ENCODE measurements around the gene HIP1.
"Not testable (repeated sequence)": the region's sequence is repeated elsewhere in the genome, so short reads cannot be mapped to it uniquely, and the experiment has no call there.

Gene HIP1

DNA sequence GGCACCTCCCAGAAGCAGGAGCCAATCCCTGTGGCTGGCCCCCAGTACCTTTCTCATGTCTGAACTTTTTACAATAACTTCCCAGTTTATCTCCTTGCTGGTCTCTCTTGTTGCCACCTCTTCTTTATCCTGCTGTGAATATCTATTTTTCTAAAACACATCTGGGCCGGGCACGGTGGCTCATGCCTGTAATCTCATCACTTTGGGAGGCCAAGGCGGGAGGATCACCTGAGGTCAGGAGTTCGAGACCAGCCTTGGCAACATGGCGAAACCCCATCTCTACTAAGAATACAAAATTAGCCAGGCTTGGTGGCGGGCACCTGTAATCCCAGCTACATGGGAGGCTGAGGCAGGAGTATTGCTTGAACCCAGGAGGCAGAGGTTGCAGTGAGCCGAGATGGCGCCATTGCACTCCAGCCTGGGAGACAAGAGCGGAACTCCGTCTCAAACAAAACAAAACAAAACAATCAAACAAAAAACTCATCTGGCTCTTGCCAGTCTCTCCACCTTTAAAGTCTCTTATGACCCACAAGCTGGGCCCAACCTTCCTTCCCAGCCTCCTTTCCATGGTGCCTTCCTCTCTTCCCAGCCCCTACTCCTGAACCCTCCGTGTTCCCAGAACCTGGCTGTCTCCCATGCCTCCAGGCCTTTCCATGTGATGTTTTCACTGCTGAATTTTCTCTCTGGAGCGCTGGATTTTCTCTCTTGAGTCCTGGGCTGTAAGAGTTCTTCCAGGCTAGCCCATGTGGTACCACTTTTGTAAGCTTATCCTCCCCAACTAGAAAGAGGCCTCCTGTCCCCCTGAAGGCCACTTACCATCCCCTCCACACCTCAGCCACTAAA is 51.3 kb downstream of the HIP1 start:
- Histone ChIP-seq H3K9me3 (no peaks in the 10 kb centered on the region), H4K20me1 (peaks cover 5% of the 10 kb centered on the region; the same call in 1 of the 2 replicates), H3K27me3 (no peaks in the 10 kb centered on the region), H3K36me3 (peaks cover 6% of the 10 kb centered on the region; the same call in 1 of the 2 replicates), H3K4me1 (peaks cover 68% of the 10 kb centered on the region), H3K4me3 (0 out of 2 replicates have a peak overlapping the region, but pooled peaks have one; percentile 16), H3K4me2 (peak overlapping the region; percentile 89), H3K27ac (peak overlapping the region; percentile 53), H3K9ac (0 out of 2 replicates have a peak overlapping the region, but pooled peaks have one; percentile 17)
- no peak for TF ChIP-seq Cebpa-rat (IDR thresholded peaks at IDR 0.05)

- H3K36me3 ChIP-seq: peaks cover 6% of the 10 kb centered on the region; the same call in 1 of the 2 replicates
- H3K4me1 ChIP-seq: peaks cover 65% of the 10 kb centered on the region
- H3K4me2 ChIP-seq: no peak overlapping the region
- H3K9ac ChIP-seq: no peak overlapping the region
- H4K20me1 ChIP-seq: peaks cover 5% of the 10 kb centered on the region; the same call in 1 of the 2 replicates
- TF ChIP-seq Cebpa-rat (IDR thresholded peaks at IDR 0.05): no peak
- no peaks in the 10 kb centered on the region for H3K9me3 ChIP-seq
- H3K27me3 ChIP-seq: no peaks in the 10 kb centered on the region
- H3K27ac ChIP-seq: peak overlapping the region; percentile 53; the same call in 1 of the 2 replicates
- no peak overlapping the region for H3K4me3 ChIP-seq
These were observed 52.2 kb downstream of the HIP1 start for GRCh38 chr7:75686551-75686950.

GRCh38 chr7:75682052-75682451 is 56.7 kb downstream of the HIP1 start:
- Histone ChIP-seq H3K36me3 (peaks cover 13% of the 10 kb centered on the region), H3K4me1 (peaks cover 22% of the 10 kb centered on the region)
- not testable (repeated sequence) for H3K9me3 ChIP-seq, H3K27ac ChIP-seq, H3K27me3 ChIP-seq, H3K9ac ChIP-seq, H3K4me2 ChIP-seq, H4K20me1 ChIP-seq, H3K4me3 ChIP-seq

DNA sequence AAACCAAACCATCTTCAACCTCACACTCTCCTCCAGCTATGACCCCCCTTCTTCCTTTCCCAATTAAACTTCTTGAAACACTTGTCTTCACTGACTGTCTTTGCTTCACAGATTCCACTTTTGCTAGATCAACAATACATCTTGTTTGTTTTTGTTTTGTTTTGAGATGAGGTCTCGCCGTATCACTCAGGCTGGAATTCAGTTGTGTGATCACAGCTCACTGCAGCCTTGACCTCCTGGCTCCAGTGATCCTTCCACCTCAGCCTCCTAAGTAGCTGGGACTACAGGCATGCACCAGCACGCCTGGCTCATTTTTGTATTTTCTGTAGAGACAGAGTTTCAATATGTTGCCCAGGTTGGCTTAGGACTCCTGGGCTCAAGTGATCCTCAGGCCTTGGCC is 59.7 kb downstream of the HIP1 start:
- TF ChIP-seq Cebpa-rat (IDR thresholded peaks at IDR 0.05): no peak
- Histone ChIP-seq H3K27ac (no peak overlapping the region), H3K4me1 (peaks cover 13% of the 10 kb centered on the region), H3K4me2 (no peak overlapping the region), H3K27me3 (no peaks in the 10 kb centered on the region), H3K36me3 (peaks cover 22% of the 10 kb centered on the region), H4K20me1 (no peaks in the 10 kb centered on the region), H3K9ac (no peak overlapping the region), H3K9me3 (peaks cover 20% of the 10 kb centered on the region), H3K4me3 (no peak overlapping the region)

GRCh38 chr7:75669579-75669978 is 69.2 kb downstream of the HIP1 start:
- H3K4me3 ChIP-seq: no peak overlapping the region
- no peak for TF ChIP-seq Cebpa-rat (IDR thresholded peaks at IDR 0.05)
- H3K9me3 ChIP-seq: peaks cover 9% of the 10 kb centered on the region
- H3K4me1 ChIP-seq: peaks cover 22% of the 10 kb centered on the region
- H3K27me3 ChIP-seq: no peaks in the 10 kb centered on the region
- no peaks in the 10 kb centered on the region for H3K36me3 ChIP-seq
- no peak overlapping the region for H3K27ac ChIP-seq
- no peaks in the 10 kb centered on the region for H4K20me1 ChIP-seq
- H3K4me2 ChIP-seq: no peak overlapping the region
- no peak overlapping the region for H3K9ac ChIP-seq

DNA sequence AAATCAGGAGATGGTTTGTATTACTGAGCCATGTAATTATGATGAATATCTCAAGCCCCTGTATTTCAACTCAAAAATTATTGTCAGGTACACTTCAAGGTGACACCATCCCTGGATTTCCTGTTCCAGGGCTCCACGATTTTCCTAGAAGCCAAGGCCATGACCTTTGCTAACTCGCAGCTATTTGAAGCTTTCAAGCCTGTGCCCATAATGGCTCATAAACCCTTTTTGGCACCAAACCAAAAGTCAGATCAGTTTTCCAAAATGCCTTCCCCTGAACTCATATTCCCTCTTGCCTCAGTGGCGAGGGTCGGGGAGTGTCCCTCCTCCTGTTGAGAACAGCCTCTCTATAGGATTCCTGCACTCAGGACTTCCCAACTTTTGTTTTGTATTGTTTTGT is 70.8 kb downstream of the HIP1 start:
- Histone ChIP-seq H3K9me3 (peaks cover 9% of the 10 kb centered on the region; the same call in 1 of the 2 replicates), H3K27me3 (no peaks in the 10 kb centered on the region), H3K9ac (no peak overlapping the region), H3K36me3 (no peaks in the 10 kb centered on the region), H3K4me2 (no peak overlapping the region), H3K27ac (no peak overlapping the region), H3K4me3 (no peak overlapping the region), H4K20me1 (no peaks in the 10 kb centered on the region), H3K4me1 (peaks cover 28% of the 10 kb centered on the region)
- no peak for TF ChIP-seq Cebpa-rat (IDR thresholded peaks at IDR 0.05)

- Histone ChIP-seq H3K4me2 (peak overlapping the region; percentile 38; the same call in 1 of the 2 replicates), H3K9ac (no peak overlapping the region), H3K27me3 (no peaks in the 10 kb centered on the region), H3K36me3 (no peaks in the 10 kb centered on the region; the same call in 1 of the 2 replicates), H3K27ac (no peak overlapping the region), H3K4me1 (peaks cover 30% of the 10 kb centered on the region), H3K9me3 (no peaks in the 10 kb centered on the region), H3K4me3 (no peak overlapping the region), H4K20me1 (no peaks in the 10 kb centered on the region)
- no peak for TF ChIP-seq Cebpa-rat (IDR thresholded peaks at IDR 0.05)
These were observed 75.3 kb downstream of the HIP1 start for GRCh38 chr7:75663302-75663907.

GRCh38 chr7:75662579-75663301 is 76.0 kb downstream of the HIP1 start:
- no peaks in the 10 kb centered on the region; the same call in 1 of the 2 replicates for H3K36me3 ChIP-seq
- 0 out of 2 replicates have a peak overlapping the region, but pooled peaks have one; percentile 38 for H3K27ac ChIP-seq
- H3K9me3 ChIP-seq: no peaks in the 10 kb centered on the region
- H3K4me3 ChIP-seq: no peak overlapping the region
- no peak for TF ChIP-seq Cebpa-rat (IDR thresholded peaks at IDR 0.05)
- peaks cover 30% of the 10 kb centered on the region for H3K4me1 ChIP-seq
- H3K27me3 ChIP-seq: no peaks in the 10 kb centered on the region
- no peaks in the 10 kb centered on the region for H4K20me1 ChIP-seq
- peak overlapping the region; percentile 38 for H3K4me2 ChIP-seq
- H3K9ac ChIP-seq: 0 out of 2 replicates have a peak overlapping the region, but pooled peaks have one; percentile 31

DNA sequence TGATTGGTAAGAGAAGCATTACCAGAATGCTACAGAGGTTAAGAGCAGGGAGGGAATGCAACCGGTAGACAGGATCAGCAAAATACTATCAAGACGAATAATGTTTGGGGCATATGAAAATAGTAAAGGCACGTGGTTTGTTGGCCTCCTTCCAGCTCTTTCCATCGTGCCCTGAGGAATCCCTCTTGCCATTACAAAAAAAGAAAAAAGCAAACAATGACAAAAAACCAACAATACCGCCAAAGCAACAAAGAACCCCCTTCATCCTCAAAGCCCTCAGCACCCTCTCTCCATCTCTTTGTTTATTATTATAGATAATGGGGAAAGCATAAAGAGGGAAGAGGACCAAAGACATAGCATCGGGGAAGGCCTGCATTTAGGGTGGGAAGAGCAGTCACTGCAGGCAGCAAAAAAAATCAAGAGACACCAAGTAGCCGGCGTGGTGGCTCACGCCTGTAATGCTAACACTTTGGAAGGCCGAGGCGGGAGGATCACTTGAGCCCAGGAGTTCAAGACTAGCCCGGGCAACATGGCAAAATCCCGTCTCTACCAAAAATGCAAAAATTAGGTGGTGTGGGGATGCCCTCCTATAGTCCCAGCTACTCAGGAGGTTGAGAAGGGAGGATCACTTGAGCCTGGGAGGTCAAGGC is 78.0 kb downstream of the HIP1 start:
- no peak for TF ChIP-seq Cebpa-rat (IDR thresholded peaks at IDR 0.05)
- Histone ChIP-seq H3K4me2 (no peak overlapping the region), H4K20me1 (no peaks in the 10 kb centered on the region), H3K36me3 (no peaks in the 10 kb centered on the region; the same call in 1 of the 2 replicates), H3K4me3 (no peak overlapping the region), H3K27me3 (no peaks in the 10 kb centered on the region), H3K27ac (no peak overlapping the region), H3K9me3 (no peaks in the 10 kb centered on the region), H3K4me1 (peaks cover 30% of the 10 kb centered on the region), H3K9ac (no peak overlapping the region)
